Activated CD4-positive, alpha-beta T cell treated with anti-CD3 and anti-CD28 coated beads for 4 hours (primary cell): Measurements from ENCODE around the gene STAT6.

Experiments
- DNase-seq, 2 donors: peaks; one replicate each; pipeline ENCODE4 v3.0.0-alpha.2; 2020

The STAT6 gene

GRCh38 chr12:57111031-57111734 lies at the start of gene STAT6:
TSS of gene STAT6 (minus strand) at chr12:57111362. CDS start at chr12:57108278, 3,084 bp downstream.
- DNase-seq: peak; percentile 81 to 85

GRCh38 chr12:57160741-57161140 lies 49.6 kb upstream of the STAT6 start:
- DNase-seq: no peak

- no peak for DNase-seq
These were observed 48.9 kb upstream of the STAT6 start for GRCh38 chr12:57160040-57160439.

GRCh38 chr12:57159311-57159710 lies 48.1 kb upstream of the STAT6 start:
- no peak for DNase-seq

- DNase-seq: no peak
These were observed 47.5 kb upstream of the STAT6 start for GRCh38 chr12:57158665-57159064.

GRCh38 chr12:57158186-57158585 lies 47.0 kb upstream of the STAT6 start:
- no peak for DNase-seq

- no peak for DNase-seq
These were observed 46.5 kb upstream of the STAT6 start for GRCh38 chr12:57157588-57158173.

- no peak for DNase-seq
These were observed 45.7 kb upstream of the STAT6 start for GRCh38 chr12:57156701-57157403.

- no peak for DNase-seq
These were observed 43.8 kb upstream of the STAT6 start for GRCh38 chr12:57154804-57155434.

- DNase-seq: no peak
These were observed 42.9 kb upstream of the STAT6 start for GRCh38 chr12:57154076-57154475.

GRCh38 chr12:57153415-57153997 lies 42.3 kb upstream of the STAT6 start:
- no peak for DNase-seq

- no peak for DNase-seq
These were observed 41.5 kb upstream of the STAT6 start for GRCh38 chr12:57152639-57153038.

GRCh38 chr12:57151741-57152630 lies 40.8 kb upstream of the STAT6 start:
- DNase-seq: no peak

- no peak for DNase-seq
These were observed 39.3 kb upstream of the STAT6 start for GRCh38 chr12:57150400-57151000.

GRCh38 chr12:57149245-57149900 lies 38.2 kb upstream of the STAT6 start:
- DNase-seq: no peak

- DNase-seq: no peak
These were observed 37.5 kb upstream of the STAT6 start for GRCh38 chr12:57148469-57149244.

GRCh38 chr12:57146961-57147944 lies 36.1 kb upstream of the STAT6 start, which contains the start of gene LRP1-AS:
TSS of gene LRP1-AS (minus strand) at chr12:57147619.
- DNase-seq: no peak

GRCh38 chr12:57146092-57146491 lies 34.9 kb upstream of the STAT6 start:
- no peak for DNase-seq

- no peak for DNase-seq
These were observed 34.4 kb upstream of the STAT6 start for GRCh38 chr12:57145460-57146059.
